Measurements from ENCODE around the gene SPIN1.

DNA sequence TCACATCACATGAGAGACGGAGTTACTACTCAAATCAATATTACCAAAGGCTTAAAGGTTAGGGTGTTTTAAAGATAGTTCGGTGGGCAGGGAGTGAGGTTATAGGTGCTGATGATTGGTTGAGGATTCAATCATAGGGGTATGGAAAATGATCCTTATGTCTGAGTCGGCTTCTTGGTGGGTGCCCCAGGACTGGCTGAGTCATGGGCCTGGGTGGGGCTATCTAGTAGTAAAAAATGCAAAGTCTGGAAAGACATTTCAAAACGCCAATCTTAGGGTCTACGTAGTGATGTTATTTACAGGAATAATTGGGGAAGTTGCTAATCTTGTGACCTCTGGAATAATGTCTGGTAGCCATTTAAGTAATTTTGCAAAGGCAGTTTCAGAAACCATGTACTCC, 15.2 kb upstream of the SPIN1 start:
- TF ChIP-seq, protein P1, sequence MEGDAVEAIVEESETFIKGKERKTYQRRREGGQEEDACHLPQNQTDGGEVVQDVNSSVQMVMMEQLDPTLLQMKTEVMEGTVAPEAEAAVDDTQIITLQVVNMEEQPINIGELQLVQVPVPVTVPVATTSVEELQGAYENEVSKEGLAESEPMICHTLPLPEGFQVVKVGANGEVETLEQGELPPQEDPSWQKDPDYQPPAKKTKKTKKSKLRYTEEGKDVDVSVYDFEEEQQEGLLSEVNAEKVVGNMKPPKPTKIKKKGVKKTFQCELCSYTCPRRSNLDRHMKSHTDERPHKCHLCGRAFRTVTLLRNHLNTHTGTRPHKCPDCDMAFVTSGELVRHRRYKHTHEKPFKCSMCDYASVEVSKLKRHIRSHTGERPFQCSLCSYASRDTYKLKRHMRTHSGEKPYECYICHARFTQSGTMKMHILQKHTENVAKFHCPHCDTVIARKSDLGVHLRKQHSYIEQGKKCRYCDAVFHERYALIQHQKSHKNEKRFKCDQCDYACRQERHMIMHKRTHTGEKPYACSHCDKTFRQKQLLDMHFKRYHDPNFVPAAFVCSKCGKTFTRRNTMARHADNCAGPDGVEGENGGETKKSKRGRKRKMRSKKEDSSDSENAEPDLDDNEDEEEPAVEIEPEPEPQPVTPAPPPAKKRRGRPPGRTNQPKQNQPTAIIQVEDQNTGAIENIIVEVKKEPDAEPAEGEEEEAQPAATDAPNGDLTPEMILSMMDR (IDR thresholded peaks at IDR 0.05; ENCODE audit: poor library complexity): no peak
- no peak for TF ChIP-seq EZH2phosphoT487 (IDR thresholded peaks at IDR 0.05; ENCODE audit: low read depth, severe bottlenecking, unreplicated experiment)

Data from hepatocyte (in vitro differentiated cells).